HEK293 (cell line): ENCODE data around the gene PPP4R4.

Experiments used
- CTCF ChIA-PET: fragments of 350-600 bp; formaldehyde crosslinking; extraction: SDS; loops from one replicate; lab custom pipeline; 2021; ENCODE audit warnings: antibody characterized with exemption; lab: Yijun Ruan, JAX
- POLR2A ChIA-PET: fragments of 300-600 bp; formaldehyde crosslinking; extraction: SDS; loops from one replicate; lab custom pipeline; 2020; ENCODE audit warnings: antibody characterized with exemption, inconsistent platforms; lab: Yijun Ruan, JAX
- H3K27ac ChIP-seq: fragments of 200-500 bp; sonication (Bioruptor generic); 2 replicates; pipeline ENCODE4 v1.5.1; 2014; ENCODE audit warnings: low read depth, low read length, control low read depth, inconsistent platforms; ENCODE audit errors: extremely low read depth
- H3K36me3 ChIP-seq, 2 experiments: fragments of 200-500 bp in 1 of 2; sonication (Bioruptor generic) in 1 of 2; 1 replicate in 1 of 2; 2 replicates in 1 of 2; pipeline ENCODE4 v1.5.1; 2014 to 2017; ENCODE audit warnings: inconsistent platforms in 2 of 2, low read length in 2 of 2; ENCODE audit not compliant: control insufficient read depth in 2 of 2, insufficient read depth in 1 of 2
- H3K4me1 ChIP-seq: fragments of 200-500 bp; sonication (Bioruptor generic); 2 replicates; pipeline ENCODE4 v1.5.1; 2014; ENCODE audit warnings: mild to moderate bottlenecking, low read length, inconsistent platforms; ENCODE audit not compliant: control insufficient read depth, insufficient read depth
- H3K4me3 ChIP-seq: 2 replicates; pipeline ENCODE4 v1.5.1; 2011; ENCODE audit warnings: low read depth, mild to moderate bottlenecking, control low read depth, low read length, moderate library complexity
- H3K9me3 ChIP-seq: fragments of 200-500 bp; sonication (Bioruptor generic); 2 replicates; pipeline ENCODE4 v1.5.1; 2014; ENCODE audit warnings: low read depth, low read length, inconsistent platforms; ENCODE audit not compliant: control insufficient read depth, insufficient read depth
- BCL6B ChIP-seq: fragments of 450-650 bp; formaldehyde crosslinking; IDR thresholded peaks from 2 replicates; pipeline ENCODE4 v1.5.1; 2017; ENCODE audit warnings: missing biosample characterization, missing genetic modification characterization
- EGR2 ChIP-seq: fragments of 450-650 bp; formaldehyde crosslinking; IDR thresholded peaks from 2 replicates; pipeline ENCODE4 v1.5.1; 2016; ENCODE audit warnings: low read depth, missing biosample characterization, missing genetic modification characterization
- INSM2 ChIP-seq: fragments of 450-650 bp; formaldehyde crosslinking; IDR thresholded peaks from 2 replicates; pipeline ENCODE4 v1.5.1; 2016; ENCODE audit warnings: missing biosample characterization, missing genetic modification characterization
- KLF17 ChIP-seq: fragments of 450-650 bp; formaldehyde crosslinking; IDR thresholded peaks from 2 replicates; pipeline ENCODE4 v1.5.1; 2016; ENCODE audit warnings: missing biosample characterization, missing genetic modification characterization
- SP3 ChIP-seq: fragments of 450-650 bp; formaldehyde crosslinking; IDR thresholded peaks from 2 replicates; pipeline ENCODE4 v1.5.1; 2016; ENCODE audit warnings: missing biosample characterization, missing genetic modification characterization
- TCF7L2 ChIP-seq: IDR thresholded peaks from 2 replicates; pipeline ENCODE4 v1.6.1; 2011; ENCODE audit warnings: low read depth, mild to moderate bottlenecking, inconsistent platforms, low read length, moderate library complexity, borderline replicate concordance
- ZBTB6 ChIP-seq: fragments of 450-650 bp; formaldehyde crosslinking; IDR thresholded peaks from 2 replicates; pipeline ENCODE4 v1.5.1; 2017; ENCODE audit warnings: missing biosample characterization, missing genetic modification characterization
- ZBTB8A ChIP-seq: fragments of 450-650 bp; formaldehyde crosslinking; IDR thresholded peaks from 2 replicates; pipeline ENCODE4 v1.5.1; 2016; ENCODE audit warnings: missing biosample characterization, missing genetic modification characterization
- ZFP41 ChIP-seq: fragments of 450-650 bp; formaldehyde crosslinking; IDR thresholded peaks from 2 replicates; pipeline ENCODE4 v1.5.1; 2016; ENCODE audit warnings: missing biosample characterization, missing genetic modification characterization, borderline replicate concordance
- ZNF138 ChIP-seq: fragments of 450-650 bp; formaldehyde crosslinking; IDR thresholded peaks from 2 replicates; pipeline ENCODE4 v1.5.1; 2016; ENCODE audit warnings: missing biosample characterization, missing genetic modification characterization, borderline replicate concordance
- ZNF155 ChIP-seq: fragments of 450-650 bp; formaldehyde crosslinking; IDR thresholded peaks from 2 replicates; pipeline ENCODE4 v1.5.1; 2016; ENCODE audit warnings: missing biosample characterization, missing genetic modification characterization
- ZNF211 ChIP-seq: fragments of 450-650 bp; formaldehyde crosslinking; IDR thresholded peaks from 2 replicates; pipeline ENCODE4 v1.5.1; 2016; ENCODE audit warnings: low read depth, missing biosample characterization, missing genetic modification characterization
- ZNF221 ChIP-seq: fragments of 450-650 bp; formaldehyde crosslinking; IDR thresholded peaks from 2 replicates; pipeline ENCODE4 v1.5.1; 2017; ENCODE audit warnings: missing biosample characterization, missing genetic modification characterization, borderline replicate concordance
- ZNF26 ChIP-seq: fragments of 450-650 bp; formaldehyde crosslinking; IDR thresholded peaks from 2 replicates; pipeline ENCODE4 v1.5.1; 2016; ENCODE audit warnings: missing biosample characterization, missing genetic modification characterization
- ZNF404 ChIP-seq: fragments of 450-650 bp; formaldehyde crosslinking; IDR thresholded peaks from 2 replicates; pipeline ENCODE4 v1.5.1; 2017; ENCODE audit warnings: missing biosample characterization, missing genetic modification characterization
- ZNF426 ChIP-seq: fragments of 450-650 bp; formaldehyde crosslinking; IDR thresholded peaks from 2 replicates; pipeline ENCODE4 v1.5.1; 2017; ENCODE audit warnings: missing biosample characterization, missing genetic modification characterization, mild to moderate bottlenecking, inconsistent platforms, moderate library complexity
- ZNF514 ChIP-seq: fragments of 450-650 bp; formaldehyde crosslinking; IDR thresholded peaks from 2 replicates; pipeline ENCODE4 v1.5.1; 2016; ENCODE audit warnings: missing biosample characterization, missing genetic modification characterization
- ZNF580 ChIP-seq: fragments of 450-650 bp; formaldehyde crosslinking; IDR thresholded peaks from 2 replicates; pipeline ENCODE4 v1.5.1; 2016; ENCODE audit warnings: missing biosample characterization, missing genetic modification characterization
- ZNF830 ChIP-seq: fragments of 450-650 bp; IDR thresholded peaks from 2 replicates; pipeline ENCODE4 v1.5.0; 2018; ENCODE audit warnings: missing biosample characterization, missing genetic modification characterization, low read depth, mild to moderate bottlenecking, moderate library complexity
- ZSCAN5A ChIP-seq: fragments of 450-650 bp; formaldehyde crosslinking; IDR thresholded peaks from 2 replicates; pipeline ENCODE4 v1.5.1; 2016; ENCODE audit warnings: missing biosample characterization, missing genetic modification characterization

PPP4R4 gene

GRCh38 chr14:94285158-94285557 is 111.0 kb downstream of the PPP4R4 start:
- CTCF ChIA-PET = interaction anchor here (1.0 kb wide), 1 partner anchor 9 kb away, joined by 5 read pairs; no protein-coding TSS in a partner anchor
- no peak for TF ChIP-seq SP3 (tag by site-specific recombination)
- TF ChIP-seq INSM2 = no peak
- TF ChIP-seq BCL6B (tag by site-specific recombination) = no peak
- TF ChIP-seq ZSCAN5A (tag by site-specific recombination) = no peak
- TF ChIP-seq ZNF580 (tag by site-specific recombination) = no peak
- no peak for TF ChIP-seq EGR2 (tag by site-specific recombination)
- no peak for TF ChIP-seq ZNF426 (tag by site-specific recombination)
- Histone ChIP-seq H3K4me1 (no peaks in the 10 kb centered on the region), H3K27ac (no peak overlapping the region), H3K9me3 (no peaks in the 10 kb centered on the region), H3K36me3 (no peaks in the 10 kb centered on the region), H3K4me3 (no peak overlapping the region)
- POLR2A ChIA-PET = no interaction called here

- TF ChIP-seq ZBTB8A (tag by site-specific recombination) (no peak), ZNF404 (no peak), ZNF138 (tag by site-specific recombination) (no peak), ZNF514 (tag by site-specific recombination) (no peak)
- ChIA-PET CTCF (interaction anchor here (0.7 kb wide), 1 partner anchor 196 kb away, joined by 3 read pairs; no protein-coding TSS in a partner anchor), POLR2A (no interaction called here)
- Histone ChIP-seq H3K4me3 (no peak overlapping the region), H3K4me1 (no peaks in the 10 kb centered on the region), H3K36me3 (no peaks in the 10 kb centered on the region), H3K9me3 (no peaks in the 10 kb centered on the region), H3K27ac (no peak overlapping the region)
Observed at GRCh38 chr14:94288610-94289465, 114.7 kb downstream of the PPP4R4 start.

- POLR2A ChIA-PET = no interaction called here
- H3K4me3 ChIP-seq = no peak overlapping the region
- TF ChIP-seq ZNF211 (tag by site-specific recombination) (no peak), ZNF221 (no peak), ZBTB6 (no peak), KLF17 (tag by site-specific recombination) (no peak), ZNF155 (no peak), TCF7L2 (no peak), ZFP41 (tag by site-specific recombination) (no peak), ZNF26 (tag by site-specific recombination) (no peak), ZNF830 (tag by site-specific recombination) (no peak), ZNF580 (tag by site-specific recombination) (no peak)
- no peaks in the 10 kb centered on the region for H3K9me3 ChIP-seq
- no peak overlapping the region for H3K27ac ChIP-seq
- no peaks in the 10 kb centered on the region for H3K36me3 ChIP-seq
- CTCF ChIA-PET = no interaction called here
- no peaks in the 10 kb centered on the region for H3K4me1 ChIP-seq
Observed at GRCh38 chr14:94290197-94290596, 116.1 kb downstream of the PPP4R4 start.
